Measurements from ENCODE around the gene CMIP.
A peak's percentile ranks its signal among the peaks of the same experiment; 100 is the strongest.

Gene CMIP

DNA sequence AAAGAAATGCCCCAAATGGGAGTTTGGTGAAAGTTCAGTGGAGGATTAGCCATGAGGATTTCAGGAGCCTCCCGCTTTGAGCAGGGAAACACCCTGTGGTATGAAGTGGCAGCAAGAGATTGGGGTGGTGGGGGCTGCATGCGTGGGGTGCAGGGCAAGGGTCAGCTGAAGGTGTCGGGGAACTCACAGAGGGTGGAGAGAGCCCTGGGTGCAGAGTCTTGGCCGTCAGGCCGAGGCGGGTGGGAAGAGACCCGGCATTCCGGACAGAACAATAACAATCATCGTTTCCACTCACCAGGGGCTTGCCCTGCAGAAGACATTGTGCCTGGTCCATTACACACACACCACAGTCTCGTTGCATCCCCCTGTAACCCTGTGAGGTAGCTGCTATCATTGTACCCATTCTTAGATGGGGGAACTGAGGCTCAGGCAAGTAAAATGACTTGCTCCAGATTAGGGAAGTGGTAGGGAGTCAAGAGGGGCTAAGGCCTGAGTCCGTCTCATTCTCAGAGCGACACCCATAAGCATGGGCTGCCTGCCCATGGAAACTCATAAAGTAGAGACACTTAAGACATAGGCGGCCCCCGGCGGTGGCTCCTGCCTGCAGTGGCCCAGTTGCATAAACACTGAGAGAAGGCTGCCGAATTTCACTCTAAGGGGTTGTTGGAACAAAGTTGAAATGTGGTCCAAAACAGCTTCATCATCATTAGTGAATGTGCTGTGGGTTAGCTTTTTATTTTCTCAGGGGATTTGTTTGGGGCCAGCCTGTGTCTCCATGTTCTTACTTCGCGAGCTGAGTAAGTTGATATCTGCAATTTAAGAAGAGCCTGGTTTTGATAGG is 93.3 kb downstream of the CMIP start:
- Histone ChIP-seq H3K4me3 (no peak overlapping the region), H3K27me3 (no peaks in the 10 kb centered on the region), H3K4me1 (peaks cover 45 to 74% (median 67%) of the 10 kb centered on the region in 10 experiments), H3K9ac (no peak overlapping the region), H4K20me1 (peaks cover 99 to 100% (median 100%) of the 10 kb centered on the region in 11 experiments), H3K4me2 (peak overlapping the region in 7 of 11 experiments; percentile 9 to 53 (median 49); a peak in 10 of 22 replicates), H3K9me3 (replicated peaks in 1 of 11) (no peaks in the 10 kb centered on the region), H3K27ac (no peak overlapping the region), H3K36me3 (peaks cover 12 to 49% (median 22%) of the 10 kb centered on the region in 11 experiments; a peak in 17 of 22 replicates)
- no peak for TF ChIP-seq Cebpa-rat (IDR thresholded peaks at IDR 0.05)

DNA sequence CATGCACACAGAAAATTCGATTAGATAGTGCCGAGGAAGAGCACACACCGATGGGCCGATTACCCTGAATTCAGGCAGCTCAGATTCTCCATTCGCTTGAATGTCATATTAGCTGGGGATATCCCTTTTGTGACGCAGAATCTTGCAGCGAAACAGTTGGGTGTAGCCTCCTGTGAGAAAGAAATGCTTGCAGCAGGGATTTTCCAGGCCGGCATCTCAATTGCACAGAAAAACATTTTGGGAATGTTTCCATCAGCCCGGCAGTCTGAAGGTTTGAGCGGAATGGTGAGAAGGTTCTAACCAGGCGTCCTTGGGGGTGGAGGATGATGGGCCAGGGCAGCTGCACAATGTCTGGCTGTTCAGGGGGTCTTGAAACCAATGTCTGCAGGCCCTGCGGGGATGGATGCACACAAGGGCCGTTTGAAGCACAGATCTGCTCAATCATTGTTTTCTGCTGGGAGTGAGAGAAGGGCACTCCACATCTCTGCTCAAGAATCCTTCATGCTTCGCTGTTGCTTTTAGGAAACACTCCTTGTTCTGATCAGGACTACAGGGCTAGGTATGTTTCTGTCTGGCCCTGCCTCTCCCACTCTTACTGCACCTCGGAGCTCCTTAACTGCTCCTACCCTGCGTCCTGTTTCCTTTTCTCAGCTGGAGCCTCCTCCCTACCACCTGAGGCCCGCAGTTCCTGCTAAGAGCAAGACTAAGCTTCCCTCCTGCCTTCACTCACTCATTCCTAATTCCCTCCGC is 94.6 kb downstream of the CMIP start:
- Histone ChIP-seq H3K4me2 (peak overlapping the region in 9 of 11 experiments; percentile 1 to 83 (median 43); a peak in 11 of 22 replicates), H3K4me1 (peaks cover 58 to 86% (median 75%) of the 10 kb centered on the region in 10 experiments), H3K9ac (no peak overlapping the region), H3K27me3 (no peaks in the 10 kb centered on the region), H3K36me3 (peaks cover 12 to 43% (median 22%) of the 10 kb centered on the region in 11 experiments; a peak in 17 of 22 replicates), H3K27ac (no peak overlapping the region), H3K9me3 (replicated peaks in 1 of 11) (no peaks in the 10 kb centered on the region), H3K4me3 (no peak overlapping the region), H4K20me1 (peaks cover 99 to 100% (median 100%) of the 10 kb centered on the region in 11 experiments)
- no peak for TF ChIP-seq Cebpa-rat (IDR thresholded peaks at IDR 0.05)

- peaks cover 12 to 43% (median 22%) of the 10 kb centered on the region in 11 experiments; a peak in 17 of 22 replicates for H3K36me3 ChIP-seq
- H3K27me3 ChIP-seq, result no peaks in the 10 kb centered on the region
- H3K9me3 ChIP-seq (replicated peaks in 1 of 11), result no peaks in the 10 kb centered on the region
- no peak overlapping the region for H3K9ac ChIP-seq
- no peak for TF ChIP-seq Cebpa-rat (IDR thresholded peaks at IDR 0.05)
- H3K27ac ChIP-seq, result no peak overlapping the region
- H4K20me1 ChIP-seq, result peaks cover 99 to 100% (median 100%) of the 10 kb centered on the region in 11 experiments
- peaks cover 65 to 93% (median 83%) of the 10 kb centered on the region in 10 experiments for H3K4me1 ChIP-seq
- H3K4me2 ChIP-seq, result peak overlapping the region in 10 of 11 experiments; percentile 8 to 92 (median 82); a peak in 15 of 22 replicates
- H3K4me3 ChIP-seq, result no peak overlapping the region
Measured at GRCh38 chr16:81539759-81540472, 95.3 kb downstream of the CMIP start.

DNA sequence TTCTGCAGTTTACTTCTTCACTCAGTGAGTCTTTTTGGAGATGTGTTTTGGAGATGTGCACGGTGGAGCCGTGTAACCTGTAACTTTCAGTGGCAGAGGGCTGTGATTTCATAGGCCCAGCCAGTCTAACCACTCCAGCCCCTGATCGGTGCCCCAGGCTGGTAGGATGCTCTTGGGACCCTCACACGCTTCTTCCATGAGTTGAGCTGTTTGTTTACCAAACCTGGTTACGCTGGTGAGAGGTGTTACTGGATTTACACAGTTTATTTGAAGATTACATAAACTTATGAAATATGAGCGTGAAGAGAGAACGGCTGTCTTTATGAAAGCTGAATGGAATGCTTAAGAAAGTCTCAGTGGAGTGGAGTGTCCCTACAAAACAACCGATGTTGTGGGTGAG is 96.7 kb downstream of the CMIP start:
- H4K20me1 ChIP-seq, result peaks cover 99 to 100% (median 100%) of the 10 kb centered on the region in 11 experiments
- H3K36me3 ChIP-seq, result peaks cover 4 to 42% (median 15%) of the 10 kb centered on the region in 11 experiments; a peak in 16 of 22 replicates
- no peak for TF ChIP-seq Cebpa-rat (IDR thresholded peaks at IDR 0.05)
- H3K4me1 ChIP-seq, result peaks cover 79 to 99% (median 96%) of the 10 kb centered on the region in 10 experiments
- no peaks in the 10 kb centered on the region for H3K9me3 ChIP-seq (replicated peaks in 1 of 11)
- 0 out of 22 replicates have a peak overlapping the region, but pooled peaks of 1 of the 11 experiments have one; percentile 4 for H3K9ac ChIP-seq
- H3K27ac ChIP-seq, result no peak overlapping the region
- peak overlapping the region; percentile 76 to 92 (median 83); a peak in 21 of 22 replicates for H3K4me2 ChIP-seq
- H3K27me3 ChIP-seq, result no peaks in the 10 kb centered on the region
- no peak overlapping the region for H3K4me3 ChIP-seq

- peak overlapping the region in 1 of 10 experiments; percentile 5; a peak in 1 of 20 replicates for H3K4me3 ChIP-seq
- H3K9me3 ChIP-seq (replicated peaks in 1 of 11), result no peaks in the 10 kb centered on the region
- peak overlapping the region in 8 of 11 experiments; percentile 18 to 56 (median 30); a peak in 12 of 22 replicates for H3K27ac ChIP-seq
- peak overlapping the region; percentile 76 to 92 (median 83) for H3K4me2 ChIP-seq
- H4K20me1 ChIP-seq, result peaks cover 99 to 100% (median 100%) of the 10 kb centered on the region in 11 experiments
- H3K9ac ChIP-seq, result peak overlapping the region in 8 of 11 experiments; percentile 5 to 50 (median 25); a peak in 12 of 22 replicates
- no peaks in the 10 kb centered on the region for H3K27me3 ChIP-seq
- TF ChIP-seq Cebpa-rat (IDR thresholded peaks at IDR 0.05), result no peak
- peaks cover 91 to 100% (median 99%) of the 10 kb centered on the region in 10 experiments for H3K4me1 ChIP-seq
- peaks cover 0 to 29% (median 6%) of the 10 kb centered on the region in 11 experiments; a peak in 7 of 22 replicates for H3K36me3 ChIP-seq
Measured at GRCh38 chr16:81542609-81543570, 98.3 kb downstream of the CMIP start.

- Histone ChIP-seq H3K27me3 (no peaks in the 10 kb centered on the region), H3K9ac (peak overlapping the region in 6 of 11 experiments; percentile 5 to 50 (median 24); a peak in 4 of 22 replicates), H3K27ac (peak overlapping the region in 4 of 11 experiments; percentile 18 to 56 (median 34); a peak in 4 of 22 replicates), H3K36me3 (peaks cover 0 to 26% (median 6%) of the 10 kb centered on the region in 11 experiments; a peak in 8 of 22 replicates), H3K9me3 (replicated peaks in 1 of 11) (no peaks in the 10 kb centered on the region), H3K4me1 (peaks cover 93 to 100% (median 99%) of the 10 kb centered on the region in 10 experiments), H3K4me3 (no peak overlapping the region), H3K4me2 (peak overlapping the region; percentile 76 to 92 (median 83)), H4K20me1 (peaks cover 99 to 100% (median 100%) of the 10 kb centered on the region in 11 experiments)
- no peak for TF ChIP-seq Cebpa-rat (IDR thresholded peaks at IDR 0.05)
Measured at GRCh38 chr16:81543571-81543970, 99.0 kb downstream of the CMIP start.

DNA sequence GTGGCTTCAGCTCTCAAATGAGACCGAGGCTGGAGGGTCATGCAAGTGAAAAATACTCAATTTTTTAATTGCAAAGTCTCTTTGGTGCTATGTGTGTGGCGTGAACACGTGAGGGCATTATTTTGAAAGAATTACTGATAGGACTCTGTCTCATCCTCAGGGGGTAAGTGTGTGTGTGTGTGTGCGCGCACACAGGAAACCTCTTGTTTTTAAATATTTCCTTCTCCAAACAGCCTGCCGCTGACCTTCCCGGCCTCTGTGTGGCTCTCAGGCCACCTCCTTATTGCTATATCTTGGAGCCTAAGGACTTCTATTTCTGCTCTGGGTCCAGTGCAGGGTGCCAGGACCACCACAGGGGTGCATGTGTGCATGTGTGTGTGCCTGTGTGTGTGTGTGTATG is 99.7 kb downstream of the CMIP start:
- Histone ChIP-seq H4K20me1 (peaks cover 100% of the 10 kb centered on the region in 11 experiments), H3K9me3 (replicated peaks in 1 of 11) (no peaks in the 10 kb centered on the region), H3K4me1 (peaks cover 92 to 100% (median 99%) of the 10 kb centered on the region in 10 experiments), H3K27me3 (no peaks in the 10 kb centered on the region), H3K36me3 (peaks cover 0 to 28% (median 6%) of the 10 kb centered on the region in 11 experiments; a peak in 8 of 22 replicates), H3K9ac (peak overlapping the region in 5 of 11 experiments; percentile 12 to 56 (median 20); a peak in 6 of 22 replicates), H3K4me2 (peak overlapping the region; percentile 76 to 92 (median 83)), H3K4me3 (peak overlapping the region in 2 of 10 experiments; percentile 1 to 37; a peak in 1 of 20 replicates), H3K27ac (peak overlapping the region in 4 of 11 experiments; percentile 4 to 33 (median 9); a peak in 4 of 22 replicates)
- no peak for TF ChIP-seq Cebpa-rat (IDR thresholded peaks at IDR 0.05)
